ENCODE data around the gene SIPA1L3. TPM values are rescaled to one million over a fixed set of nuclear protein-coding genes. Genes with fewer than 3 reads are reported as not detected.
"Not testable (repeated sequence)": the region's sequence is repeated elsewhere in the genome, so short reads cannot be mapped to it uniquely, and the experiment has no call there.

SIPA1L3 gene
- total RNA-seq, 6 donors from 2014 or later: 57.3 to 91.6 (median 69.4) TPM

GRCh38 chr19:37907735-37908455 is 887 bp downstream of the SIPA1L3 start:
- peak overlapping the region in 3 of 4 donors; percentile 50 to 88 (median 59) for H3K27ac ChIP-seq
- 16 to 25% methylated on average over 11 to 13 of the region's 13 CpGs for WGBS, 2 donors
- ATAC-seq (ENCODE audit: low FRiP score in 2 of 2): no peak
- H3K36me3 ChIP-seq: no peaks in the 10 kb centered on the region
- H3K9me3 ChIP-seq: no peaks in the 10 kb centered on the region
- no peak for DNase-seq
- peak overlapping the region; percentile 68 to 95 (median 74) for H3K4me3 ChIP-seq
- no peaks in the 10 kb centered on the region for H3K27me3 ChIP-seq
- TF ChIP-seq CTCF (IDR thresholded peaks at IDR 0.05) (no peak), POLR2AphosphoS5 (IDR thresholded peaks at IDR 0.05) (no peak), EP300 (IDR thresholded peaks at IDR 0.05) (no peak), POLR2A (IDR thresholded peaks at IDR 0.05) (no peak)
- H3K4me1 ChIP-seq: peaks cover 10 to 37% (median 13%) of the 10 kb centered on the region in 4 donors

- Histone ChIP-seq H3K4me1 (peaks cover 10 to 40% (median 13%) of the 10 kb centered on the region in 4 donors), H3K4me3 (no peak overlapping the region), H3K36me3 (no peaks in the 10 kb centered on the region), H3K27ac (no peak overlapping the region), H3K27me3 (no peaks in the 10 kb centered on the region), H3K9me3 (no peaks in the 10 kb centered on the region)
- no peak for TF ChIP-seq POLR2A (IDR thresholded peaks at IDR 0.05)
- no peak for TF ChIP-seq EP300 (IDR thresholded peaks at IDR 0.05)
- no peak for ATAC-seq (ENCODE audit: low FRiP score in 2 of 2)
- WGBS, 2 donors: 61 to 82% methylated on average over 6 of the region's 6 CpGs
- no peak for DNase-seq
These were observed 2.7 kb downstream of the SIPA1L3 start for GRCh38 chr19:37909661-37910199.

- 10 to 36% methylated on average over 2 of the region's 2 CpGs for WGBS, 2 donors
- Histone ChIP-seq H3K27me3 (no peaks in the 10 kb centered on the region), H3K9me3 (no peaks in the 10 kb centered on the region), H3K4me1 (peaks cover 0 to 18% (median 0%) of the 10 kb centered on the region in 4 donors), H3K4me3 (no peak overlapping the region), H3K36me3 (no peaks in the 10 kb centered on the region), H3K27ac (no peak overlapping the region)
- no peak for TF ChIP-seq CTCF (IDR thresholded peaks at IDR 0.05)
- TF ChIP-seq POLR2A (IDR thresholded peaks at IDR 0.05): no peak
- TF ChIP-seq POLR2AphosphoS5 (IDR thresholded peaks at IDR 0.05): no peak
- no peak for TF ChIP-seq EP300 (IDR thresholded peaks at IDR 0.05)
- ATAC-seq (ENCODE audit: low FRiP score in 2 of 2): no peak
- no peak for DNase-seq
These were observed 7.9 kb downstream of the SIPA1L3 start for GRCh38 chr19:37914908-37915307.

GRCh38 chr19:37920591-37921450 is 13.8 kb downstream of the SIPA1L3 start:
- no peak for TF ChIP-seq POLR2AphosphoS5 (IDR thresholded peaks at IDR 0.05)
- TF ChIP-seq POLR2A (IDR thresholded peaks at IDR 0.05): no peak
- no peak for TF ChIP-seq EP300 (IDR thresholded peaks at IDR 0.05)
- TF ChIP-seq CTCF (IDR thresholded peaks at IDR 0.05): no peak
- Histone ChIP-seq H3K9me3 (no peaks in the 10 kb centered on the region), H3K4me1 (peaks cover 0 to 11% (median 4%) of the 10 kb centered on the region in 4 donors), H3K27ac (no peak overlapping the region), H3K4me3 (no peak overlapping the region), H3K36me3 (no peaks in the 10 kb centered on the region), H3K27me3 (no peaks in the 10 kb centered on the region)
- no peak for ATAC-seq (ENCODE audit: low FRiP score in 2 of 2)
- peak in 1 of 2 donors; percentile 67 for DNase-seq
- 61 to 70% methylated on average over 19 to 23 of the region's 23 CpGs for WGBS, 2 donors

GRCh38 chr19:37924573-37924972 is 17.6 kb downstream of the SIPA1L3 start:
- not testable (repeated sequence) for ATAC-seq (ENCODE audit: low FRiP score in 2 of 2); H3K27me3 ChIP-seq; H3K9me3 ChIP-seq; H3K27ac ChIP-seq; DNase-seq; H3K4me3 ChIP-seq; H3K36me3 ChIP-seq
- 91 to 92% methylated on average over 8 of the region's 8 CpGs for whole genome bisulfite sequencing, 2 donors
- H3K4me1 ChIP-seq: peaks cover 0 to 17% (median 8%) of the 10 kb centered on the region in 4 donors

Measured in upper lobe of left lung (tissue), 6 donors.